ENCODE results near the gene ITGB6.
A peak's percentile ranks its signal among the peaks of the same experiment; 100 is the strongest.

ITGB6 gene

GRCh38 chr2:160051371-160051800 is 148.7 kb downstream of the ITGB6 start:
- DNase-seq (ENCODE audit: low read depth): peak; percentile 36

- DNase-seq (ENCODE audit: low read depth): no peak
Measured at GRCh38 chr2:160050147-160050546, 149.9 kb downstream of the ITGB6 start.
